Left forelimb (tissue), 1 donor: ENCODE results near the gene NUDT5.
"Not testable (repeated sequence)": the region's sequence is repeated elsewhere in the genome, so short reads cannot be mapped to it uniquely, and the experiment has no call there.

Experiments used
- DNase-seq: peaks from one replicate; pipeline ENCODE4 v3.0.0-alpha.2; 2018; ENCODE audit warnings: low spot score

NUDT5 gene

DNA sequence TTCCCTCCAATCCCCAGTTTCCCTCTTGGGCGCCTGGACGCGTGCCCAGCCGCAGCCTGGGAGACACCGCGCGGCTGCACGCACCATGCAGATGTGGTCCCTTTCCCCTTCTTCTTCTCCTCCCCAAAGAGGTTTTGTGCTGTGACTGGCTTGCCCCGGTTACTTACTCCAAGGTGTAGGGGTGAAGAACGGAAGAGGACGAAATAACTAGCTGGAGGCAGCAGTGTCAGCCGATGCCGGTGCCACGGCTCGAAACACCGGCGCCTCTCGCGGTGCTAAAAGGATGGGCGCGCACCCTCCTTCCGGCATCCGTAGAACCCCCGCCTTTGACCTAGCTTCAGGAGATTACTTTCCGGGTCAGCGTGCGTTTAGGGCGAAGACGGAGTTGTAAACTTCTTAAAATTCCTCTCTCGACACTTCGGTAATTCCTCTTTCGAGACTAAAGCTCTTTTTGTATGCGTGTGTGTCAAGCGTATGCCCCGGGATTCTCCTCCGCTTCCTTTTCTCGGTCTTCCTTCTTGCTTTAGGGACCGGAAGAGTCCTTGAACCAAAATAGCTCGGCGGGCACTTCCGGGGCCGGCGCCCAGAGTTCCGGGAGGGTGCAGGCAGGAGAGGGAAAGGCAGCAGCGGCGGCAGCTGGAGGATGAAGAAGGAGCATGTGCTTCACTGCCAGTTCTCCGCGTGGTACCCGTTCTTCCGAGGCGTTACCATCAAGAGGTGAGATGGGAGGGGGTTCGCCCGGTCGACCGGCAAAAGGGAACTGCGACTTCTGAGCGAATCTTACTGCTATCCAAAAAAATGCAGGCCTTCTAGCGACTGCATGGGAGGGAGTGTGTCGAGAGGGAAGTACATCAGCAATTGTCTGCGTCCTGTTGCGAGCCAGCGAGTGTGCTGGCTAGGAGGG, at the start of gene NUDT5, which contains the start of gene CDC123:
Gene NUDT5 (minus strand): TSS at position 289 of the 904 bp plus-strand sequence. CDS start 9,600 bp downstream, outside the sequence.
Gene CDC123 (plus strand): TSS at position 586 of the 904 bp plus-strand sequence. CDS start 58 bp downstream, at position 644.
- peak; percentile 92 for DNase-seq

DNA sequence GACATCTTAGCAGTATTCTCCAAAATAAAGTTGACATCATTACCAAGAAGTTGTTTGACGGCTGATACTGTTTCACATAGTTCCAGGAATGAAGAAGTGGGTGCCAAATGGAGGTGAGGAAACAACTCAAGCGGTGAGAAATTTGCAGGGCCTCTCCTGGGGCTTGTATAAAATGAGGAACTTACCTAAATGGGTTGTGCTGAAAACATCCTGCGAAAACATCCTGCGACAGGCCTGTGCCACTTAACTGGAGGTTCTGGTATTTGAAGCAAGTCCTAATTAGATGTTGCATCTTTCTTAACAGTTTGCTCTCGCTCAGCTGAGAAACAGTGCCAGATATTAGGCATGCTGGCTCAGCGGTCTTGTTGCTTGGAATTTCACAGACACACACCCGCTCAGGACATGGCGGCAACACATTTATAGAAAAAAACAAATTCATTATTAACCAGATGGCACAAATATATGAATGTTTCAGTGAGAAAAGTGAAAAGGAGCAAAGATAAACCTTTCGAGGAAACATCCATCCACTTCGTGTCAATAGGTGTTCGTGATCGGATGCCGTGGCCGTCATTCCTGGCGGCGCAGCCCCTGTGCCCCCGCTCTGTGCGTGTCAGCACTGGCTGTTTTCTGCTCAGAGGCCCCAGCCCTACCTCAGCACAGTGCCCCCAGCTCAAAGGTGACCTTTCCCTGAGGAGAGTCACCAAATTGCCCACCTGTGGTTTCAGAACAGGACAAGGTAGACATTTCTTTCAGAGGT, 48.4 kb upstream of the NUDT5 start:
- DNase-seq: no peak

DNA sequence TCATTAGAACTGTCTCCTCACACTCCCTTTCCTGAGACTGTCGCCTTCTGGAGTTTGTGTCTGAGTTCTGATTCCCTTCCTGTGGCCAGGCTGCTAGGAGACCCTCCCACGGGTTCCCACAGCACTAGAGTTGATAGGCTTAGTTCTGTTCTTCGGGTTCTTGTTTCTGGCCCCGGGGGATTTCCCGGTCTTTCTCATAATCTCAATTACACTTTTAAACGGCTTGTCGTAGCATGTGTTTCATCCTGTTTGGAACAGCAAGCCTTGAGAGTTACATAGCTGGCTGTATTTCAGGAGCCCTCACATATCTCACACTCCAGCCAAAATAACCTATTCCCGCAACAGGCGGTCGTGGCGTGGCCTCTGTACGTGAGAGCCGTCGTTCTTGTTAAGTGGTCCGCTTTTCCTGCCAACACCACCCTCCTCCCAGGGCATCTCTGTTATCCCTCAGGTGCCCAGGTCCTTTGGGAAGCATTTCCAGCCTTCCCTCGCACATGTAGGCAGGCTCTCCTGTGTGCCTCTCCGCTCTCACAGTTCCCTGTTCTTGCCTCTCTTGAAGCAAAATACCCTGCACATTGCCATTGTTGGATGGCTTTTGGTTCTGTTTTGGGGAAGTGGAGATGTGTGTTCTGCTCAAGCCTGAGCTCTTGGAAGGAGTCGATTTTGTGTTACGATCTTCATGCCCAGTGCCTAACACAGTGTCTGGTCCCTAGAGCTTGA, 46.3 kb upstream of the NUDT5 start:
- no peak for DNase-seq

DNA sequence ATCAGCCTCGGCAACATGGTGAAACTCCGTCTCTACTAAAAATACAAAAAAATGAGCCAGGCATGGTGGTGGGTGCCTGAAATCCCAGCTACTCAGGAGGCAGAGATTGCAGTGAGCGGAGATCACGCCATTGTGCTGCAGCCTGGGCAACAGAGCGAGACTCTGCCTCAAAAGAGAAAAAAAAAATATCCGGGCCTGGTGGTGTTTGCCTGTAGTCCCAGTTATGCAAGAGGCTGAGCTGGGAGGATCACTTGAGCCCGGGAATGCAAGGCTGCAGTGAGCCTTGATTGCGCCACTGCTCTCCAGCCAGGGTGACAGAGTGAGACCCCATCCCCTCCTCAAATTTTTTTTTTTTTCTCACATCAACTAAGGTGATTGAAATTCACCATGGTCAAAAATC, 43.1 kb upstream of the NUDT5 start:
- no peak for DNase-seq

DNA sequence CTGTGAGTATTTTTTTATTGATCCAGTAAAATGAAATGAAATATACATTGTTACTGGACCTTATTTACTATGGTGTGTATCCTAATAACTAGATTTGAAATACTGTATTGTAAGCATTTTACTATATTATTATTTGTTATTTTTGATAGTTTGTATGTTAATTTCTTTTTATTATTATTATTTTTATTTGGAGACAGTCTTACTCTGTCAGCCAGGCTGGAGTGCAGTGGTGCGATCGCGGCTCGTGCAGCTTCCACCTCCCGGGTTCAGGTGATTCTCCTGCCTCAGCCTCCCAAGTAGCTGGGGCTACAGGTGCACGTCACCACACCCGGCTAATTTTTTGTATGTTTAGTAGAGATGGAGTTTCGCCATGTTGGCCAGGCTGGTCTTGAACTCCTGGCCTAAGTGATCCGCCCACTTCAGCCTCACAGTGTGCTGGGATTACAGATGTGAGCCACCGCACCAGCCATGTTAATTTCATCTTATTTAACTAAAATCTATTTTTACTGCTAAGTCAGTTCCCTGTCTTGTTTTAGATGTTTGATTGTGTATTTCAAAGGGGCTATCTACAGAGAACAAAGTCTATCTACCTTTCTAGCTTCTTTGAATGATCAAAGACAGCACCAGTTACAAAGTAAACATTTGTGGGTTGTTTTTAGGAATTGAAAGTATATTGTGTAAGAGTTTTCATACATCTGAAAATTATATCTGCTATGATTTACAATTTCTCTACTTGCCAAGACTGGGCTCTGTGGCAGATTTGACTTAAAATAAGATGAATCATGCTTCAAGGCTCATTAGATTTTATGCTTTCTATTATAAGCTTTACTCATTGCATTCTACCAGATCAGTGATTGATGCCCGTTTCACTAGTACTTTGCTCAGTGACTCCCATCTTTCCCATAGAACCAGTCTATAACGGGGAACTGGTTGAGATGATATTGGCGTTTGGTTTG, 41.9 kb upstream of the NUDT5 start:
- DNase-seq: no peak

DNA sequence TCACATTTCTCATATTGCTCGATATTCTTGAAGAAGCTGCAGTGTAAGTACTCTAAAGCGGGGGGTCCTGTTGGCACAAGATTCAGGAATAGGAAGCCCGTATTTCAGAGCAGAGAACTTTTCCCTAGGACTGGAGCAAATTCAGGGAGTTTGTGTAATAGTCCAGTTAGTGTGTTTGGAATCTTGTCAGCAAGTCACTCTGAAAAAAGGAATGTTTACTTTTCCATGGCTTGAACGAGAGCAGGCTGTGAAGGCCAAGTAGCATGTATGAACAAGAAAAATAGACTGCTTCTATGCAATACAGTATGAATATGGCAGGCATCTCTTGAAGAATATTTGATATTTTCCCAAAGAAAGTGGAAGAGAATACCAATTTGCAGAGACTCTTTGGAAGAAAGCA, 40.1 kb upstream of the NUDT5 start:
- no peak for DNase-seq

DNA sequence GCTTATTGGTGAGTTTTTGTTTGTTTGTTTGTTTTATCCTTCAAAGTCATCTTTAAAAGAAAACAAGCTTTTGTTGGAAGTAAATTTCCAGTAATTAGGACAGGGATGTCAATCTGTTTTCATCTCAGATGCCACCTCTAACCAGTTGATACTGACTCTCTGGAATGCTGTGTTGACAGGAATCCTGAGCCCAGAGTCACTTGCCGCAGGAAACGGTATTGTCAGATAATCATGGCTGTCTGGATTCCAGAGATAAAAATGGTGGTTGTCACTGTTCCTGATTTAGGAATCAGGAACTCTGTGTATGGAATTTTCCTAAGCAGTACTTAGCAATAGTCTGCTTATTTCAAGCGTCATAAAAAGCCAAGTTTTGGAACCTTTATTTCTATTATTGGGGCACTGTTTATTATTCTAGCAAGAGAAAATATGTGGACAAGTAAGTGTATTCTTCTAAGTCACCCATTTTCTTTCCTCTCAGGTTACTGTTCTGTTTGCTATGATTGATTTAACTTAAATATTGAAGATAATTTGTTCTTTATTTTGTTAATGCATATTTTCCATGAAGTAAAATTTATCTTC, 39.5 kb upstream of the NUDT5 start:
- DNase-seq: no peak

DNA sequence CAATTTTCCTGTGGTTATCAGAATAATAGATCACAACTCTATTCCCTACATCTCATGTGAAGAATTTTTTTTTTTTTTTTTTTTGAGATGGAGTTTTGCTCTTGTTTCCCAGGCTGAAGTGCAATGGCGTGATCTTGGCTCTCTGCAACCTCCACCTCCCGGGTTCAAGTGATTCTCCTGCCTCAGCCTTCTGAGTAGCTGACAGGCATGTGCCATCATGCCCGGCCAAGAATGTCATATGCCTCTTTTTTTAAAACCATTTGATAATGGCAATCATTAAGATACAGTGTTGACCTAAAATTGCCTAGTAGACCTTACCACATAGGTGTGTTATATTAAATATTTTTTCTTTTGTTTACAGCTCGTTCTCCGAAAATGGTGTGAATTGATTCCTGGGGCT, 39.0 kb upstream of the NUDT5 start:
- not testable (repeated sequence) for DNase-seq

DNA sequence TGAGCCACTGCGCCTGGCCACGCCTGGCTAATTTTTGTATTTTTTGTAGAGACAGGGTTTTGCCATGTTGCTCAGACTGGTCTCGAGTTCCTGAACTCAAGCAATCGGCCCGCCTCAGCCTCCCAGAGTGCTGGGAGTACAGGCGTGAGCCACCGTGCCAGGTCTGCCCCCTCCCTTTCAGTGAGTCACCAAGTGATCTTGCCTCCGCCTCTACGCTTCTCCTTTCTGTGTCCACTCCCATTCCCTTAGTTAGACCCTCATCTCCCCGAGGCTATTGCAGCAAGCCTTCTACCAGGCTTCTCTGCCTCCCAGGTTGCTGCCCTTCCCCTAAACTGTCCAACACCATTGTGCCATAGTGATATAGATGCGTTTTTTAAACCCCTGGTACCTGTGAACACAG, 33.2 kb upstream of the NUDT5 start:
- no peak for DNase-seq

DNA sequence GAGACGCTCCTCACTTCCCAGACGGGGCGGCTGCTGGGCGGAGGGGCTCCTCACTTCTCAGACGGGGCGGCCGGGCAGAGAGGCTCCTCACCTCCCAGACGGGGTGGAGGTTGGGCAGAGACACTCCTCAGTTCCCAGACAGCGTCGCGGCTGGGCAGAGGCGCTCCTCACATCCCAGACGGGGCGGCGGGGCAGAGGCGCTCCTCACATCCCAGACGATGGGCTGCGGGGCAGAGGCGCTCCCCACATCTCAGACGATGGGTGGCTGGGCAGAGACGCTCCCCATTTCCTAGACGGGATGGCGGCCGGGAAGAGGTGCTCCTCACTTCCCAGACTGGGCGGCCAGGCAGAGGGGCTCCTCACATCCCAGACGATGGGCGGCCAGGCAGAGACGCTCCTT, 30.7 kb upstream of the NUDT5 start:
- DNase-seq: not testable (repeated sequence)

DNA sequence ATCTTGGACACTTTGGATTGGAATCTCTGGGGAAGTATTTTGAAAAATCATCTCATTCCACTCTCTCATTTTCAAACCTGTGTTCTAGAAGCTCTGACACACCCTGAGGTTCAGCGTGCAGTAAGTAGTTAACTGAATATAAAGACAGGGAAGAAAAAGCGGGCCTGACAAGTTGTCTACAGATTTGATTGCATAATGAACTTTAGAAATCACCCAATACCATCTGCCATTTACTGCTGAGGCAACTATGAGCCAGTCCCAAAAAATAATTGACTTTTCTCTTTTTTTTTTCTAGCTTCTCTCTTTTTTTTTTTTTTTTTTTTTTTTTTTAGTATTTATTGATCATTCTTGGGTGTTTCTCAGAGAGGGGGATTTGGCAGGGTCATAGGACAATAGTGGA, 29.8 kb upstream of the NUDT5 start:
- no peak for DNase-seq

DNA sequence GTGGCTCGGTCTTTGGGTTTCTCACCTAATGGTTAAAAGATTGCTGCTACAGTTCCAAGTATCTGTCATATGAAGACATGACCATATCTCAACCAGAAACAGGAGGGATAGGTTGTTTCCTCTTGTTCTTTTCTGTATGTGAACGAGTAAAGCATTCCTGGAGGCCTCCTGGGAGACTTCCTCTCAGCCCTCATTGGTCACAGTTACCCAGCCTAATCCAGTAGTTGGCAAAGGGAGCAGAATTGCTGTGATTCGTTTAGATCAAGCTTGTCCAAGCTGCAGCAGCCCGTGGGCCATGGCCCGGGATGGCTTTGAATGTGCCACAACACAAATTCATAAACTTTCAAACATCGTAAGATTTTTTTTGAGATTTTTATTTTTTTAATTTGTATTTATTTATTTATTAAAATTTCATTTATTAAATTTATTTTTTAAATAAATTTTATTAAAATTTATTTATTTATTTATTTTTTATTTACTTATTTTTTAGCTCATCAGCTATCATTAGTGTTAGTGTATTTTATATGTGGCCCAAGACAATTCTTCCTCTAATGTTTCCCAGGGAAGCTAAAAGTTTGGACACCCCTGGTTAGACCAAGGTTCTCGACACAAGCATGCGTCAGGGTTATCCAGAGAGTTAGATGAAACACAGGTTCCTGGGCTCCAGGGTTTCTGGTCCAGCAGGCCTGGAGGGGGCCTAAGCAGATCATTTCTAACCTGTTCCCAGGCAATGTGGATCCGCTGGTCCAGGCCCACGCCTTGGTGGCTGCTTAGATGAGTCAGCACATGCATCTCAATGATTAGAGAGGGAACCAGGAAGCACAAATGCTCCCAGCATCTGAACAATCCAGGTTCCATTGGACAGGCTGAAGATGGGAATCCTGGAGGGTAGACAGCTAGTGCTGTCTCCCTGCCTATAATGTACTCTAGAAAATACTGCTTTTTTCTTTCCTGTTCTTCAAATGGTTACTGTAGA, 25.9 kb upstream of the NUDT5 start:
- DNase-seq: no peak

DNA sequence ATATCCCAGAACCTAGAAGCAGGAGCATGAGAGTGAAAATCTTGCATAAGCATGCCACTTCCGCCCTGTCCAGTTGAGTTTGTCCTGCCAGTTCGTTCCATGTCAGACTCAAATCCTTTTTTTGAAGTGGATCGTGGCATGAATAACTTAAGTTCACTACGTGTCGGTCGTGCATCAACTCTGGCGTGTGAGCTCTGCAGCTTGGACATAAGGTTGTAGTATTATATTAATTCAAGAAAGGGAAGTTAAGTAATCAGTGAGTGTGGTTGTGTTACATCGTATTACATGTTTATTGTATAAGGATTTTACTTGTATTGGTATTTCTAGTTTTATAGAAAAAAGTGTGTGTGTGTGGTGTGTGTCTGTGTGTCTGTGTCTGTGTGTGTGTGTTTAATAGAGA, 23.3 kb upstream of the NUDT5 start:
- no peak for DNase-seq

DNA sequence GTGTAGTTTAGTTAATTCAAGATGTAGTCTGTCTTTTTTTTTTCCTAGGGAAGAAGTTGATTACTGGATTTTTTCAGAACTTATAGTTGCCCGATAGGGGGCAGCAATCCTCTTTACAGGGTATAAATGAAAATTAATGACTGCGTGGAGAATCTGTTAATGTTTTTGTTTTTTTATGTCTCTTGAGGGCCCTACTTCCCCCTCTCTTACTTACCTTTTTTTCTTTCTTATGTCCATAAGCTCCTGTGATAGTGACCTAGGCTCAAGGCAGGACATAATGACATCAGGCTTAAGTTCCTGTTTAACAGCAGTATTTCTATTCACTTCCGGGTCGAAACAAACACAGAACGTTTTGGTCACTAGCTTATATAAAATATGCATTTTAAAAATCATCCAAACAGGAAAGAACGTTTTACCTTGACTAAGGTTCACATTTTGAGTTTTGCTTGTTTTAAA, 19.1 kb upstream of the NUDT5 start:
- no peak for DNase-seq

DNA sequence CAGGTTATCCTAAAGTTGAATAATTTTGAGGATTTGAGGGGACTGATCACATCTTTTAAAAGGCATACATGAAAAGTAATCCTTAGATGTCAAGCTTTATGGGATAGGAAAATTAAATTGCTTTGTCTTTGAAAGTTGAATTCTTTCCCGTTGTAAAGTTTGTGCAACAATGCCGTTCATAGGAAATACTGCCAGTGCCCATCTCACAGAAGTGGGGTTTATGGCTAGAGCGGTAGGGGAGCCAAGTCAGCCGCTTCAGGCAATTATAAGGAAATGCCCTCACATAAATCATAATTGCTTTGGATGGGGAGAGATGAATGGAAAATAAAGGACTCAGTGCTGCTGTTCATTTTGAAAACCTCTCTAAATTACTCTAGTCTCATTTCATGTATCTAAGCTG, 18.4 kb upstream of the NUDT5 start:
- DNase-seq: no peak

DNA sequence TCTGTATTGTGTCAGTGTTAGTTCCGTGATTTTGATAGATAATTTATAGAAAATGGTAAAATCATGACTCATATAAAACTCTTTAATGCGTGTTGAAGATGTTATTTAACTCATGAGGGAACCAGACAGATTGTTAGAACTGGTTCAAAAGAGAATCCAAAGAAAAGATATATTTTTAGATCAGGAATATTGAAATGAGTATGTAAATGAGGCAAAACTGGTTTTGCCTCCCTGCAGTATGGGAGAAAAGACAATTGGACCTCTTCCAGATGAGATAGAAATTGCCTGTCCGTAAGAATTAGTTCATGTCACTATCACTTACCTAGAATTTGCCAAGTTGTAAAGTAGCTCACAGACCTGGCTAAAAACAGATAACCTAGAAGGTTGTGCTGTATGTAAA, 17.9 kb upstream of the NUDT5 start:
- DNase-seq: no peak

DNA sequence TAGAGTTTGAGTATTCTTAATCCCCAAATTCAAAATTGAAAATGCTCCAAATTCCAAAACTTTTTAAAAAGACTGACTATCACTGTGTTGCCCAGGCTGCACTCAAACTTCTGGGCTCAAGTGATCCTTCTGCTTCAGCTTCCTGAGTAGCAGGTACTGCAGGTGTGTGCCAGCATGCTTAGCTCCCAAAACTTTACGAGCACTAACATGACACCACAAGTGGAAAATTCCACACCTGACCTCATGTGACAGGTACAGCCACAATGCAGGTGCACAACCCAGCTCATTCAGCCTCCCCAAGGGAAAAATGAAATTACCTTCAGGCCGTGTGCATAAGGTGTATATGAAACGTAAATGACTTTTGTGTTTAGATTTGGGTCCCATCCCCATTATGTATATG, 16.8 kb upstream of the NUDT5 start:
- DNase-seq: no peak

DNA sequence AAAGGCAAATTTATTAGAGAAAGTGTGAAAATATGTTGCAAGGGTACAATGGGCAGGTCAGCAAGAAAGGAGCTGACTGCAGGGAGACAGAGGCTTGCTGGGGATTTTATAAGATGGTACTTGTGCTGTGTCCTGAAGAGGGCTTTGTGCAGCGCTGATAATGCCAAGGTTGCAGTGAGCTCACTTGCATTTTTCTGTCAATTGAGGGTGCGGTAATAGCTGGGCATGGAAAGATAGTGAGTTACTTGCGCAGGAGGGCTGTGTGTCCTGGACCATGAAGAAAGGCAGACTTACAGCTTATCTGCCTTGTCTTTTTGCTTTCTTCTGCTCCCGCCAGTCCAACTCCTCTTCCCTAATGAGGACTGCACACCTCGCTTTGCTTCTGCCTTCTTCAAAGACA, 12.8 kb upstream of the NUDT5 start:
- DNase-seq: no peak

DNA sequence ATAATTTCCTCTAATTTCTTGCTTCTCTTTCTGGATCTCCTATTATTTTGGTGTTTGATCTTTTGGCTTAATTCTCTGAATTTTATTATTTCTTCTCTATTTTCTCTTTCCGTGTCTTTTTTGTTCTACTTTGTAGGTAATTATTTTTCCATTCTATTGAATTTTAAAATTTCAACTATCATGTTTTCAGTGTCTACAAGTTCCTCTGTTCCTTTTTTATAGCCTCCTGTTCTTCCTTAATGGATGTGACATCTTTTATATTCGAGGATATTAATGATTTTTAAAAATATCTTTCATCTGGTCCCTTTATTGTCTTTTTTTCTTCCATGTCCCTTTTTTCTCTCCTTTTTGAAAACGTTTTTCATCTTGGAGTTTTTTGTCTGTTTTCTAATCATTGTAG, 11.4 kb upstream of the NUDT5 start:
- DNase-seq: no peak

DNA sequence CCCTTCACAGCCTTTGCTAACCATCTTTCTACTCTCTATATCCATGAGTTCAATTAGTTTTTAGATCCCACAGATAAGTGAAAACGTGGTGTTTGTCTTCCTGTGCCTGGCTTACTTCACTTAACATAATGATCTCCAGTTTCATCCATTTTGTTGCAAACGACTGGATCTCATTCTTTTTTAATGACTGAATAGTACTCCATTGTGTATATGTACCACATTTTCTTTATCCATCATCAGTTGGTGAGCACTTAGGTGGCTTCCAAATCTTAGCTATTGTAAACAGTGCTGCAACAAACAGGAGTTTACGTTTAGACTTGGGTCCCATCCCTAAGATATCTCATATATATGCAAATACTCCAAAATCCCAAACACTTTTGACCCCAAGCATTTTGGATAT, 9.4 kb upstream of the NUDT5 start:
- DNase-seq: no peak
